Caco-2 (cell line): ENCODE measurements around the gene LTB4R. TPM values are rescaled to one million over a fixed set of nuclear protein-coding genes. Genes with fewer than 3 reads are reported as not detected.
"Not testable (repeated sequence)": the region's sequence is repeated elsewhere in the genome, so short reads cannot be mapped to it uniquely, and the experiment has no call there.

Experiments used
- BruUV-seq: library from RNA; stranded (reverse); fragments of 400-500 nt; replicated peaks from 2 replicates; lab custom pipeline; 2021; lab: Mats Ljungman, UMichigan
- CTCF ChIA-PET: fragments of 300-600 bp; sonication (Branson Sonifier 250); formaldehyde crosslinking; loops from one replicate; lab custom pipeline; 2022; ENCODE audit warnings: antibody characterized with exemption; lab: Charles Lee
- POLR2A ChIA-PET: fragments of 300-600 bp; sonication (Branson Sonifier 250); formaldehyde crosslinking; loops from one replicate; lab custom pipeline; 2022; ENCODE audit warnings: antibody characterized with exemption; lab: Charles Lee
- DNase-seq, 2 experiments: peaks; one replicate each; pipeline versions ENCODE4 v3.0.0 to v3.0.0-alpha.2; 2020 to 2022
- H3K27me3 ChIP-seq: replicated peaks from 2 replicates; pipeline ENCODE4 v1.6.0; 2011; ENCODE audit warnings: low read length; ENCODE audit not compliant: control insufficient read depth, insufficient read depth
- H3K36me3 ChIP-seq: 2 replicates; pipeline ENCODE4 v1.5.1; 2011; ENCODE audit warnings: low read length; ENCODE audit not compliant: control insufficient read depth, insufficient read depth
- H3K4me1 ChIP-seq: fragments of 250-450 bp; sonication (Bioruptor Pico); 2 replicates; pipeline ENCODE4 v1.5.1; 2020; ENCODE audit warnings: mild to moderate bottlenecking
- H3K4me3 ChIP-seq: 2 replicates; pipeline ENCODE4 v1.5.1; 2011; ENCODE audit warnings: low read depth, mild to moderate bottlenecking, control low read depth, low read length
- H3K9me3 ChIP-seq: fragments of 250-450 bp; sonication (Bioruptor Pico); 2 replicates; pipeline ENCODE4 v1.5.1; 2020; ENCODE audit warnings: mild to moderate bottlenecking, moderate library complexity
- H3K27ac Mint-ChIP-seq: one replicate; pipeline ENCODE4 v1.8.0; 2022; ENCODE audit warnings: mixed read lengths; ENCODE audit not compliant: unreplicated experiment
- H3K27me3 Mint-ChIP-seq: one replicate; pipeline ENCODE4 v1.8.0; 2022; ENCODE audit warnings: mixed read lengths; ENCODE audit not compliant: insufficient read depth, unreplicated experiment
- H3K36me3 Mint-ChIP-seq: one replicate; pipeline ENCODE4 v1.8.0; 2022; ENCODE audit warnings: mild to moderate bottlenecking, mixed read lengths; ENCODE audit not compliant: insufficient read depth, unreplicated experiment
- H3K4me1 Mint-ChIP-seq: one replicate; pipeline ENCODE4 v1.8.0; 2022; ENCODE audit warnings: low read depth, mixed read lengths; ENCODE audit not compliant: unreplicated experiment
- H3K4me3 Mint-ChIP-seq: one replicate; pipeline ENCODE4 v1.8.0; 2022; ENCODE audit warnings: mild to moderate bottlenecking, moderate library complexity, mixed read lengths; ENCODE audit not compliant: unreplicated experiment
- H3K9me3 Mint-ChIP-seq: one replicate; pipeline ENCODE4 v1.8.0; 2022; ENCODE audit warnings: mixed read lengths; ENCODE audit not compliant: unreplicated experiment
- intact Hi-C: fragments of 100-400 bp; cut with micrococcal nuclease; formaldehyde crosslinking; loops from one replicate; pipeline ENCODE4 v1.10.0; 2022; ENCODE audit not compliant: unreplicated experiment
- total RNA-seq: library from RNA; stranded (reverse); gene quantifications from 2 replicates; pipeline ENCODE4 v1.2.3, GENCODE V29; 2022
- TF ChIP-seq, protein P1 (sequence below), 2 experiments: fragments of 200-600 bp in 1 of 2; IDR thresholded peaks; 1 replicate in 1 of 2; 2 replicates in 1 of 2; pipeline versions ENCODE4 v1.5.1 to v1.8.0; 2011 to 2022; ENCODE audit warnings: antibody characterized with exemption in 1 of 2, control low read depth in 1 of 2, inconsistent platforms in 1 of 2, low read depth in 1 of 2, low read length in 1 of 2, mild to moderate bottlenecking in 1 of 2, moderate library complexity in 1 of 2; ENCODE audit not compliant: insufficient read depth in 1 of 2, severe bottlenecking in 1 of 2, unreplicated experiment in 1 of 2

Gene LTB4R
- total RNA-seq, 1 experiment from 2014 or later: 7.8 TPM

DNA sequence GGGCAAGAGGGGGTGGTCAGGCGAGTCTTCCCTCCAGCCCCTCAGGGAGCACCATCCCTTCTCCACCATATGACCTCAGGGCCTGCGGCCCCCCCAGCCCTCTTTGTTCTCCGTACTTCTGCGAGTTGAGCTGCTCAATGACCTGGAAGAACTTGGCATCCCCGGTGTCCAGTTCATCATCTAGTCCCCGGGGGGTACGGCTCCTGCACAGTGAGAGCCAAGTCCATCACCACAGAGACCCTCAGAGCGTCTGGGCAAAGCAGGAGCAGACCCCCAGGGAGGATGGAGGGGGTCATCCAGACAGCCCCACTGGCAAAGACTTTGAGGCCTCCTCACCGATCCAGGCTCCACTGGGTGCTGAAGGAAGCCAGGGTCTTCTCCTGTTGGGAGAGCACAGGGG is 14.7 kb downstream of the LTB4R start:
- H3K27me3 Mint-ChIP-seq: no peaks in the 10 kb centered on the region
- no peak overlapping the region for H3K4me3 Mint-ChIP-seq
- H3K36me3 ChIP-seq: no peaks in the 10 kb centered on the region
- no peaks in the 10 kb centered on the region for H3K36me3 Mint-ChIP-seq
- POLR2A ChIA-PET: no interaction called here
- no peaks in the 10 kb centered on the region for H3K4me1 ChIP-seq
- DNase-seq: no peak
- H3K9me3 ChIP-seq: no peaks in the 10 kb centered on the region
- H3K4me1 Mint-ChIP-seq: no peaks in the 10 kb centered on the region
- CTCF ChIA-PET: interaction anchor here (1.4 kb wide), 1 partner anchor 106 kb away, joined by 3 read pairs; no protein-coding TSS in a partner anchor
- no peak overlapping the region for H3K27ac Mint-ChIP-seq
- intact Hi-C loops: no loop called here
- no TSS peak for BruUV-seq
- H3K9me3 Mint-ChIP-seq: no peaks in the 10 kb centered on the region
- no peaks in the 10 kb centered on the region; the same call in 1 of the 2 replicates for H3K27me3 ChIP-seq
- H3K4me3 ChIP-seq: no peak overlapping the region
- TF ChIP-seq, protein P1, sequence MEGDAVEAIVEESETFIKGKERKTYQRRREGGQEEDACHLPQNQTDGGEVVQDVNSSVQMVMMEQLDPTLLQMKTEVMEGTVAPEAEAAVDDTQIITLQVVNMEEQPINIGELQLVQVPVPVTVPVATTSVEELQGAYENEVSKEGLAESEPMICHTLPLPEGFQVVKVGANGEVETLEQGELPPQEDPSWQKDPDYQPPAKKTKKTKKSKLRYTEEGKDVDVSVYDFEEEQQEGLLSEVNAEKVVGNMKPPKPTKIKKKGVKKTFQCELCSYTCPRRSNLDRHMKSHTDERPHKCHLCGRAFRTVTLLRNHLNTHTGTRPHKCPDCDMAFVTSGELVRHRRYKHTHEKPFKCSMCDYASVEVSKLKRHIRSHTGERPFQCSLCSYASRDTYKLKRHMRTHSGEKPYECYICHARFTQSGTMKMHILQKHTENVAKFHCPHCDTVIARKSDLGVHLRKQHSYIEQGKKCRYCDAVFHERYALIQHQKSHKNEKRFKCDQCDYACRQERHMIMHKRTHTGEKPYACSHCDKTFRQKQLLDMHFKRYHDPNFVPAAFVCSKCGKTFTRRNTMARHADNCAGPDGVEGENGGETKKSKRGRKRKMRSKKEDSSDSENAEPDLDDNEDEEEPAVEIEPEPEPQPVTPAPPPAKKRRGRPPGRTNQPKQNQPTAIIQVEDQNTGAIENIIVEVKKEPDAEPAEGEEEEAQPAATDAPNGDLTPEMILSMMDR (IDR thresholded peaks at IDR 0.05; ENCODE audit: insufficient read depth in 1 of 2, low read depth in 1 of 2, low read length in 1 of 2, severe bottlenecking in 1 of 2, unreplicated experiment in 1 of 2): no peak

DNA sequence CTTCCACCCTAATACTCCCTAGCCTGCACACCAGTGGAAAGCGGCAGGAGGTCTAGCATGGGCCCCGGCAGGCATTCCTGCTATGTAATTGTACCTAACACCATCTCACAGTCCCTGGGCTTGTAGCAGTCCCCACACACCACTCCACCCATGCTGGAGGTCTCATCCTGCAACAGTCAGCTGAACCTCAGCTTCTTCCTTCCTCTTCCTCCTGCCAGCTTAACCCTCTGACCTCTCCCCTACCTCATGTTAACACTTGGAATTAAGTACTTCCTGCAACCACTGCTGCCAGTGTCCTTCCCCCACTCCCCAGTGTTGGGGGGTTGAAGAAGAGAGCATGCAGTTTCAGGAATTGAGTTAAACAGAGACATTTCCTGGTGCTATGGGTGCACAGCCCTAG is 16.0 kb downstream of the LTB4R start:
- no peaks in the 10 kb centered on the region for H3K27me3 Mint-ChIP-seq
- TF ChIP-seq, protein P1 (IDR thresholded peaks at IDR 0.05; ENCODE audit: insufficient read depth in 1 of 2, low read depth in 1 of 2, low read length in 1 of 2, severe bottlenecking in 1 of 2, unreplicated experiment in 1 of 2): no peak
- H3K4me3 Mint-ChIP-seq: no peak overlapping the region
- no TSS peak for BruUV-seq
- no peaks in the 10 kb centered on the region for H3K36me3 ChIP-seq
- peaks cover 5% of the 10 kb centered on the region for H3K4me1 Mint-ChIP-seq
- H3K9me3 Mint-ChIP-seq: no peaks in the 10 kb centered on the region
- H3K27me3 ChIP-seq: no peaks in the 10 kb centered on the region; the same call in 1 of the 2 replicates
- peaks cover 2% of the 10 kb centered on the region for H3K36me3 Mint-ChIP-seq
- ChIA-PET POLR2A (no interaction called here), CTCF (interaction anchor here (0.6 to 3.1 kb wide), 4 partner anchors 103 to 769 kb away, joined by 3 to 12 read pairs (median 3); no protein-coding TSS in a partner anchor)
- intact Hi-C loops: no loop called here
- H3K4me1 ChIP-seq: no peaks in the 10 kb centered on the region
- no peak overlapping the region for H3K27ac Mint-ChIP-seq
- H3K9me3 ChIP-seq: no peaks in the 10 kb centered on the region
- no peak overlapping the region for H3K4me3 ChIP-seq
- DNase-seq: no peak

DNA sequence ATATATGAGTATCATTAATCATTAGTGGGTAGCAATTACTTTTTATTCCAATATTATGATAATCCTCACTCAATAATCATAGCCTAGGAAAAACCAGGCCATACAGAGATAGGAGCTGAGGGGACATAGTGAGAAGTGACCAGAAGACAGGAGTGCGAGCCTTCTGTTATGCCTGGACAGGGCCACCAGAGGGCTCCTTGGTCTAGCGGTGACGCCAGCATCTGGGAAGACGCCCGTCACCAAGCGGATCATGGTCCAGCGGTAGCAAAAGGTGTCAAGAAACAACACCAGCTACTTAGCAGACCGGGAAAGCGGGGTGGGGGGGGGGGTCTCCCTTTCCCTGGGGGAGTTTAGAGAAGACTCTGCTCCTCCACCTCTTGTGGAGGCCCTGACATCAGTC is 16.6 kb downstream of the LTB4R start:
- H3K9me3 ChIP-seq, POLR2A ChIA-PET, H3K4me1 ChIP-seq, H3K4me3 ChIP-seq, H3K9me3 Mint-ChIP-seq, H3K27ac Mint-ChIP-seq, BruUV-seq, H3K36me3 ChIP-seq, H3K36me3 Mint-ChIP-seq, H3K27me3 ChIP-seq, H3K27me3 Mint-ChIP-seq, H3K4me3 Mint-ChIP-seq, H3K4me1 Mint-ChIP-seq: not testable (repeated sequence)
- TF ChIP-seq, protein P1 (IDR thresholded peaks at IDR 0.05; ENCODE audit: insufficient read depth in 1 of 2, low read depth in 1 of 2, low read length in 1 of 2, severe bottlenecking in 1 of 2, unreplicated experiment in 1 of 2): peak in 1 of 2 experiments; percentile 67
- CTCF ChIA-PET: interaction anchor here (1.0 to 3.1 kb wide), 3 partner anchors 103 to 109 kb away, joined by 3 to 12 read pairs (median 3); no protein-coding TSS in a partner anchor
- peak; percentile 63 to 69 for DNase-seq
- intact Hi-C loops: loop anchor here (1.0 kb wide), 2 partner anchors 103 to 108 kb away; no protein-coding TSS in a partner anchor
